WTC11 (cell line): ENCODE data around the gene LPP.

Source experiments
- CTCF ChIP-seq: fragments of 200-600 bp; IDR thresholded peaks from 2 replicates; pipeline ENCODE4 v1.8.0; 2022; ENCODE audit warnings: antibody characterized with exemption
- JUN ChIP-seq: sonication (generic); formaldehyde crosslinking; IDR thresholded peaks from 2 replicates; pipeline ENCODE4 v1.8.0; 2023; ENCODE audit warnings: mild to moderate bottlenecking, missing genetic modification reagents
- MAX ChIP-seq: sonication (generic); formaldehyde crosslinking; IDR thresholded peaks from 2 replicates; pipeline ENCODE4 v1.8.0; 2022; ENCODE audit warnings: mild to moderate bottlenecking, missing genetic modification reagents
- NFE2L1 ChIP-seq: sonication (generic); formaldehyde crosslinking; IDR thresholded peaks from 2 replicates; pipeline ENCODE4 v1.8.1; 2023; ENCODE audit warnings: missing genetic modification reagents

DNA sequence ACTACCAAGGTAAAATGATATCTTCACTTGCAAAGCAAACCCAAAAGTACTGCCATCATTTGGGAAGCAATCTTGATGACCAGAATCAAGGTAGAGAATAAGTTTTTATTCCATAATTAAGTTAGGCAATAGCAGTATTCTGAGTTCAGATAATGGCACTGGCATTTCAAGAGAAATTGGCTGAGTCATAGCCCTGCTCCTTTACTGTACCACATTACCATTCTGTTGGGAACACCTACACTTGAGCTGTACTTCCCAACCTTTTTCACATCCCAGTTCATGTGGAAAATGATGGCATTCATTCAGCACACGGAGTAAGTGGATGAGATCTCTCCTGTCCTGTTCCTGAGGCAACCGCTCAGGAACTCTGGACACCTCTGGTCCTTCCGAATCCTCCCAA lies 706.2 kb downstream of the LPP start:
- TF ChIP-seq CTCF (no peak), NFE2L1 (CRISPR knock-in tag) (no peak), JUN (CRISPR knock-in tag) (no peak), MAX (CRISPR knock-in tag) (no peak)
